HS-27A (cell line): Measurements from ENCODE around the gene G6PC3.
"Not testable (repeated sequence)": the region's sequence is repeated elsewhere in the genome, so short reads cannot be mapped to it uniquely, and the experiment has no call there.

Experiments
- DNase-seq: peaks from one replicate; pipeline ENCODE4 v3.0.0-alpha.2; 2012; ENCODE audit warnings: low read depth, missing footprints

G6PC3 gene

DNA sequence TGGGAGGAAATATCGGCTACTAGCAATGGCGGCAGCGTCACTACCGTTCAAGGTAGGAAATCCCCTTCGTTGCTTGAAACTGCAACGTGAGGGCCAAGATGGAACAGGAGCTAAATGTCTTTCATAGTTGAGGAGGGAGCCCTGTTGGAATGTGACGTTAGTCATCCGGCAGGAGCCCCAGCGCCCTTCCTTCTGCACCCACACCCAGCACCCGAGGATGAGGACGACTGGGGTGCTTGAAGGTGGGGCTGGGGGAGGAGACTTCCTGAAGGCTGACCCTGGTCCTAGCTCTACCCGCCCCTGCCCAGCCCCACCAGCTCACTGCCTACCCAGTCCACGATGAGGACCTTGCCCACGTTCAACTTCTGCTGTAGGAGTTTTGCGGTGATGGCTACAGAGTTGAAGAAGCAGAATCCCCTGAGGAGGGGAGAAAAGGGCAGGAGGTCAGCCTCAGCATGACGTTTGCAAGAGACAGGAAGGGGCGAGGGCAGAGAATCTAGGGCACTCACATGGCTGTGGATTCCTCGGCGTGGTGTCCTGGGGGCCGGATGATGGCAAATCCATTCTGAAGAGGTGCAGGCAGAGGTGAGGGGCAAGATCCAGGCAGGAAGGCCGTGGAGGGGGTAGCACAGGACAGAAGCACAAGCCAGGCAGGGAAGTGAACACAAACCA lies 11.9 kb downstream of the G6PC3 start:
- no peak for DNase-seq

DNA sequence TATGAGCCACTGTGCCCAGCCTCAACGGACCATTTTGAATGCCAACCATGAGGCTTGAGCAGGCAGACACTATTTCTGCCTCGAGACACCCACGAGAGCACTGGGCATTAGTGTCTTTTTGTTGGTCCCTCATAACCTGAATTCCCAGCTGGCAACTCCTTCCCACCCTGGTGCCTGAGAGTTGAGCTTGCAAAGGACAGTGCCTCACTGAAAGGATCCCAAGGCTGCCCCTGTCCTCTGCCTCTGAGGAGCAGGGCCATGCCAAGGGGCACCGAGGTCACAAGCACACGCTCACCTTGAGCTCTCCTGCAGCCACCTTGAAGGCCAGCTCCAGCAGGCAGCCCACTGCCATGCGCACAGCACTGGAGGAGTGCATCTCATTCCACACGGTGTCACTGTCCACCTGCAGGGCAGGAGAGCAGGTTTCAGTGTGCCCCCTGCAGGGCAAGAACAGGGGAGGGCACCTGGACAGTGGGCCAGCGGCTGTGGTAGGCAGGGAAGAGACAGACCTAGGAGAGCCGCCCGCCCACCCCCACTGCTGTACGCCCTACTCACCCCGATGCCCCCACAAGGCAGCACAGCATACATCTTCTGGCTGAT lies 12.8 kb downstream of the G6PC3 start:
- DNase-seq, result no peak

DNA sequence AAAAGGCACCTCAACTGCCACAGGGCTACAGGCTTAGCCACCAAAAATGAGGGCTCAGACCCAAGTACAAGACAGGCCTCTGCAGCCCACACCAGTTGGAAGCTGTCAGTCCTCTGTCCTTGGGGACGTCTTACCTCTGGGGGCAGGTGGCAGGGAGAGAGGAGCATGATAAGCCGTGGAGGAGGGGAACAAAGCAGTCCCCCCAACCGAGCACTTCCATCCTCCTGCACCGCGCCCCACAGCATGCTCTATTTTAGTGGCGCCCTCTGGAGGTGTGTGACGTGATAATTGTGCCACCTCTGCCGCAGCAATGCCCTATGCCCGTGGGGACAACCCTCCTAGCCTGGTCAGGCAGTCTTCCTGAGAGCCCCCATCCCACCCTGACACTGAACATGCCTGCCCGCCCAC lies 13.6 kb downstream of the G6PC3 start:
- no peak for DNase-seq

DNA sequence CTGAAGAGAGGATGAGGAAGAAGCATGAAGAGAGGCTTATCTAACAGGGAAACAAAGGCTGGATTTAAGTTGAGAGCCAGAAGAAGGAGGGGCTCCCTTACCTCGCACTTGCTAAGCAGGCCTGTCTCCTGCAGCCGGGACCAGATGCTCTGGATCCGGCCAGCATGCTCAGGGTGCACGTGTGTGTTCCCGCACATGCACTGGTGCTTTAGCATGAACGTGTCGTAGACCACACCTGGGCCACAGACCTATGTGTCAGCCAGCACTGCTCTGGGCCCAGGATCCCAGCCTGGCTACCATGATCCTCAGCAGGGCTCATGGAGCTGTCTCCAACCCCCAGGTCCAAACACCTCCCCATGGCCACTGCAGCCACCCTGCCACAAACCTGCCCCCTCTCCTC lies 14.4 kb downstream of the G6PC3 start:
- no peak for DNase-seq

DNA sequence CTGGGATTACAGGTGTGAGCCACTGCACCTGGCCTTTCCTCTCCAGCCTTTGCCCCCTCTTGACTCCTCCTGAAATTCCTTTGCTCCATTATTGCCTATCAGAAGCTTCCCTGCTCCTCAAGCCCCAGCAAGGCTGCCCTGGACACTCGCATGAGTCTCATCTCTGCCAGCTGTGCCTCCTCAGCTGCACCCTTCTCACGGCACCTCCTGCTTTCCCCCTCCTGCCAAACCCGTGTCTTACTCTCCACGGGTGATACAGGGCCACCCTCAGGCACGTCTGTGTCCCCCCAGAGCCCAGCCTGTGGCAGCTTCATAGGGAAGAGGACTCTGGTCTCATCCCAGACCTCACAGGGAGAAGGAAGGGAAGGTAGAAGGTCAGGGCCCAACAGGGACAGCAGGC lies 15.4 kb downstream of the G6PC3 start:
- DNase-seq, result no peak

DNA sequence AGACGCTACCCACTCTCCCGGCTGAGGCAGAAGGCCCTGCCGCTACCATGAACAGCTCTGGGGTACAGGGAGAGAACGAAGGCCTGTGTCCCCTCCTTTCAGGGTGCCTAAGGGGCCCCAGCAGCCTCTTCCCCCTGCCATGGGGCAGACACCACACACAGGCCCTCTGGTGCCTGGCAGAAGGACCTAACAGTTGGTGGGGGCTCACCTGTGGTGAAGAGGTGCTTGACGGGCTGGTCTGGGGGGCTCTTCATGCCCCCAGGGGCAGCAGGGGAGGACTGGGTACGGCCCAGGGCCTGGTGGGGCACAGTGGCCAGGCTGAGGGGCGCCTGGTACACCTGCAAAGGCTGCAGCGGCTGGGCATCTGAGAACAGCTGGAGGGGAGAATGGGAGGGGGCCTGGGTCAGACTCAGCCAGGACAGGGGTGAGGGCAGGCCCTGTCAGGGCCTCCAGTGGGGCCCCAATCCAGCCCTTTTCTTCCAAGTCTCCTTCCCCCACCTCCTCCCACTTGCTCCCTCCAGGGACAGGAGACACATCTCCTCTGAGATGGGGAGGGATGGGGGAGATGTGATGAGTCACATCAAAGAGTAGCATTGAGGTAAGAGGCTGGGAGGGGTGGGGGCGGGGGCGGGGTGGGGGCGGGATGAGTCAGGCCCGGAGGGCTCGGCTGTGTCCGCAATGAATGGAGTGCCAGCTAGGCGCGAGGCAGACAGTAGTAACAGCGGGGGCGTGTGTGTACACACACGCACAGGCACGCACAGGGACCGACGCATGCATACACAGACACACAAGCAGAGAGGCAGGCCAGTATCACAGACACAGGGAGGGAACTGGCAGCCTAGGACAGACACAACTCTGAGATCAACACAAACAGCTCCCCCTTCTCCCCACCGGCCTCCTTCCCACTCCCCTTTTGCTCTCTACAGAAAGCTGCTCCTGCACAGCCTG lies 16.1 kb downstream of the G6PC3 start:
- no peak for DNase-seq

DNA sequence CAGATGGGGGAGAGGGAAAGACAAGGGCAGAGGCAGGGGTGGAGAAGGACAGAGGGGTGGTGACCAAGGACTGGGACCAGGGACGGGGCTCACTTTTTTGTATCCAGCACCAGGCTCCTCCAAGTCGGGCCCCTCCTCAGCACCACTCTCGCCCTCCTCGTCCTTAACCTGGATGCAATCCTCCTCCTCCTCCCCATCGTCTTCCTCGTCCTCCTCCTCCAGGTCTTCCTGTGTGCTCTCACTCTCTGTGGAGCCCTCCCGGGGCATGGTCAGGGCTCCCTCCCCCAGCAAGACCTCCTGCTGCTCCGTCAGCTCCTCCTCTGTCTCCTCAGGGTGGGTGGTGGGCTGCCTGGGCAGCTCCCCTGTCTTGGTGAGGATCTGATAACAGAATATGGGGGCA lies 16.8 kb downstream of the G6PC3 start:
- DNase-seq, result no peak

DNA sequence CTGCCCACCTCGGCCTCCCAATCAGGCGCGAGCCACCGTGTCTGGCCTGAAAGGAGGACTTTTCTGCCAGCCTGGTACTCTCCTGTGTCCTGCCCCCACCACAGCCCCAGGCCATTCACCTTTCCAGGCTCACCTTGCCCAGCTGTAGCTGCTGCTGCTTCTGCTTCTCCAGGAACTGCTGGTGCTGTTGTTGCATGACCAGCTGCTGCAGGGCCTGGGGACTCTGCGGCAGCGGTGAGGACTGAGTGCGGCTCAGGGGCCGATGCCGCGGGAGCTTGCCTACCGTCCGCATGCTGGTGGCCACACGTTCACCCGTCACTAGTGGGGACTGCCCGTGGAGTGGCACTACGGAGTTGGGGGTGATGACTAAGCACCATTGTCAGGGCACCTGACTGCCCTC lies 17.7 kb downstream of the G6PC3 start:
- no peak for DNase-seq

DNA sequence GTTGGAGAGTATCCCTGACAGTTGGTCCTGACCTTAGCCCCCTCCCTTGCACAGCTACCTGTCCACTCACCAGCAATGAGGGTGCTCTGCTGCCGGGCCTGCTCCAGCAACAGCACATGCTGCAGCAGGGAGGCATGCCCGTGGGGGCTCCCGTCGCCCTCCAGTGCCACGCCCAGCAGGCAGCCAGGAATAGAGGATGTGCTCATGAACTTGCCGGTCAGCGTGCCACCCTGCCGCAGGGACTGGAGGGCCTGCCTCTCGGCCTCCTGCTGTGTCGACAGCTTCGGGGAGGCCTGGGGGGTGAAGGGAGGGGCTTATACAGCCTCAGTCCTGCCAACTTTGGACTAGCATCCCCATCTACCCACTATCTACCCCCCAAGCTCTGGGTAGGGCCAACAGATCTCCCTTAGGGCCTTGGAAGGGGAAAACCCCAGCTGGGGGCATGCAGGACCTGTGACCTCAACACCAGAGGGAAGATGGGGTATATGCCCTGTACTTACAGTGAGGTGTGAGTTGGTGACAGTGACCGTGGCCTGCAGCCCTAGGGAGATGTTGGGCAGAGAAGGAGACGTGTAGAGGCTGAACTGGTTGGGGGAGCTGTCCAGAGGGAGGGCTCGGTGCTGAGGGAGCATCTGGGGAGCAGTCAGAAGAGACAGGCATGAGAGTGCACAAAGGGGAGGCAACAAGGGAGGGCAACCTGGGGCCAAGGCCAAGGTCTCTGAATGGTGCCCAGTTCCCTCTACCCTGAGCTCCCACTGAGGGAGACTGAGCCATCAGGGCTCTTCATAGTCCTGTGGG lies 20.9 kb downstream of the G6PC3 start:
- no peak for DNase-seq

DNA sequence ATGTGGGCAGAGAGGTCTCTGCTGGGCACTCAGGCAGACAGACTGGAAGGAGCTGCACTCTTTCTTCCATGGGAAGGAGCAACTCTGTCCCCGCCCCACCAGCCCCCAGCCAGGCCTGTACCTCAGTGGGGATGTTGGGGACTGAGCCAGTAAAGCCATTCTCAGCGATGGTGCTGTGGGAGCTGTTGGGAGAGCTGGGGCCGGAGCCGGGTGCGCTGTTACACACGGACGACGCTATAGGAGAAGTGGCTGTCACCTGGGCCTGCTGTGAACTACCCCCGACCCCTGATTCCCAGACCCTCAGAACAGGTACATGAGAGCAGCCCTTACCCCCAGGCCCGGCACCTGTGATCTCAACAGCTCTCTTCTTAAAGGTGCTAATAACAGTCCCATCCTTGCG lies 21.5 kb downstream of the G6PC3 start:
- DNase-seq, result no peak

DNA sequence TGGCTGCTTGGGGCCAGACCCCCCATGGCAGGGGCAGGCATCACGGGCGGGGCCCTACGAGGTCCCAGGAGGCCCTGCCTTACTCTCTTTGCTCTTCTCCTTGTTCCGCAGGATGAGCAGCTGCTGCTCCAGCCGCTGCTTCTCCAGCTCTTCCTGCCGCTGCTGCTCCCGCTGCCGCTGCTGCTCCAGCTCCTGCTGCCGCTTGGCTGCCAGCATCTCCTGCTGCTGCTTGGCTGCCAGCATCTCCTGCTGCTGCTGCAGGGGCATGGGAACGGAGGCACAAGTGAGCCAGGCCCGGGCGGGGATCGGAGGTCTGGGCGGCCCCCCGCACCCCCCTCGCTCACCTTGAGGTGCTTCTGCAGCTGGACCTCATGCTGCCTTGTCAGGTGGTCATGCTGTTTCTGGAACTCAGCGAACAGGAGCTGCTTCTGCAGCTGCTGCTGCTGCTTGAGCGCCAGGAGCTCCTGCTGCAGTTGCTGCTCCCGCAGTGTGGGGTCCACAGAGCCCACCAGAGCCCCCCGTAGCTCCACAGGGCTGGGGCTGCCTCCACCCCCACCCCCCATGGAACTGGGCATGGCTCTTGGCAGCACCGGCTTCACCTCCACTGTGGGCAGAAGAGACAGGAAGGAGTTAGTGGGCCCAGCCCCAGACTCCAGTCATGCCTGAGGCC lies 22.8 kb downstream of the G6PC3 start:
- no peak for DNase-seq

DNA sequence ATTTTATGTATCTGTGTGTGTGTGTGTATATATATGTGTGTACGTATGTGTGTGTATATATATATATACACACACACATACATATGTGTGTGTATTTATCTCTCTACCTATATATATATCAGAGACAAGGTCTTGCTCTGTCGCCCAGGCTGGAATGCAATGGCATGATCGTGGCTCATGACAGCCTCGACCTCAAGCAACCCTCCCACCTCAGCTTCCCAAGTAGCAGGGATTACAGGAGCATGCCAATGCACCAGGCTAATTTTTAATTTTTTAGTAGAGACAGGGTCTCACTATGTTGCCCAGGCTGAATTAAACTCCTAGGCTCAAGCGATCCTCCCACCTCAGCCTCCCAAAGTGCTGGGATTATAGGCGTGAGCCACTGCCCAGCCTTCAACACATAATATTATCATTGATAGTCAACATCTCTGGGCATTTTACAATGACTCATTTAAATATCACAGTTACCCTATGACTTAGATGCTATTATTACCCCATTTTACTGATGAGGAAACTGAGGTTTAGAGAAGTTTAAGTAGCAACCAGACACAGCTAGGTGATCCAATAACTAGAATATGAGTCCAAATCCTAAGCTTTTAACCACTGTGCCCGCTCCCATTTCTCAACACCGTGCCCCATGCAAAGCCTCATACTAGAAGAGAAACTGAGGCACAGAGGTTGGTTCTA lies 24.3 kb downstream of the G6PC3 start:
- no peak for DNase-seq

DNA sequence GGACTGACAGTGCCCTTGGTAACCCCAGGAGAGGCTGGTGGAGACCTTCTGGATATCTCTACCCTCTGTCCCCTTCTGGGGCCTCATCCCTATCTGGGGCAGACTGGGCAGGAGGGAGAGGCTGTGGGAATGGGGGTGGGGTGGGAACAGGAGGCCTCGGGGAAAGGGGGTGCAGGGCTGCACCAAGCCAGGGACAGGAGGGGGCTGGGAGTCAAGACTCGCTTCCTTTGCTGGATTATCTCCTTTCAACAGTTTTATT lies 24.8 kb downstream of the G6PC3 start:
- DNase-seq, result no peak

DNA sequence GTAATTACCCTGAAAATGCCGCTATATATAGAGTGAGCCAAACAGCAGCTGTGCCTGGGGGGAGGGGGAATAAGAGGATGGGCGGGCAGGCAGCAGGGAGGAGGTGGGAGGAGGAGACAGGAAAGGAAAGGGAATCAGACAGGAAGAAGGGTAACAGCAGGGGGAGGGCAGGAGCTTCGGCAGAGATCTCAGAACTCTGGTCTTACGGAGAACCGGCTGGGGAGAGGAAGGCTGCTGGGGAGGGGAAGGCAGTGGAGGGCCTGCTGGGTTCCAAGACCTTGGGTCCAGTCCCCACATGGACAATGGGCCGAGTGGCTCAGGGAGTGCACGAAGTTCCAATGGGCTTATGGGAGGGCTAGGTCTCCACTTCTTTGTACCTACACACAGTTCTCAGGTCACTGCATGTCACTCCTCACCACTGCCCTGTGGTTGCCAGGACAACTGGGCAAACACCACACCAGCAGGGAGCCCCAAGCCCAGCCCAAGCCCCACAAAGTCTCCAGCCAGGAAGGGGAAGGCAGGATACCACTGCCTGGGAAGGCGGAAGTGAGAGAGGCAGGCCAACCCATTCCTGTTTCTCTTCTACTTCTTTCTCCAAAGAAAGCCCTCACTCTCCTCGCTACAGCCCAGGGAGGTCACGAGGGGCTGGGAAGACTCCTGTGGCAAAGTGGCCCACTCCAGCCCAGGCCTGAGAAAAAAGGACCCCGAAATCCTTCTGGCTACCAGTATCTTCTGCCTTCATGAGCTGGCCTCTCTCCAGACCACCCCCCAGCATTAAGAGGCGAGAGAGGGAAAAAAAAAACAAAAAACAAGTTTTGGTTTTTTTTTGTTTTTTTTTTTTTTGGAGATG lies 25.3 kb downstream of the G6PC3 start:
- DNase-seq, result no peak

DNA sequence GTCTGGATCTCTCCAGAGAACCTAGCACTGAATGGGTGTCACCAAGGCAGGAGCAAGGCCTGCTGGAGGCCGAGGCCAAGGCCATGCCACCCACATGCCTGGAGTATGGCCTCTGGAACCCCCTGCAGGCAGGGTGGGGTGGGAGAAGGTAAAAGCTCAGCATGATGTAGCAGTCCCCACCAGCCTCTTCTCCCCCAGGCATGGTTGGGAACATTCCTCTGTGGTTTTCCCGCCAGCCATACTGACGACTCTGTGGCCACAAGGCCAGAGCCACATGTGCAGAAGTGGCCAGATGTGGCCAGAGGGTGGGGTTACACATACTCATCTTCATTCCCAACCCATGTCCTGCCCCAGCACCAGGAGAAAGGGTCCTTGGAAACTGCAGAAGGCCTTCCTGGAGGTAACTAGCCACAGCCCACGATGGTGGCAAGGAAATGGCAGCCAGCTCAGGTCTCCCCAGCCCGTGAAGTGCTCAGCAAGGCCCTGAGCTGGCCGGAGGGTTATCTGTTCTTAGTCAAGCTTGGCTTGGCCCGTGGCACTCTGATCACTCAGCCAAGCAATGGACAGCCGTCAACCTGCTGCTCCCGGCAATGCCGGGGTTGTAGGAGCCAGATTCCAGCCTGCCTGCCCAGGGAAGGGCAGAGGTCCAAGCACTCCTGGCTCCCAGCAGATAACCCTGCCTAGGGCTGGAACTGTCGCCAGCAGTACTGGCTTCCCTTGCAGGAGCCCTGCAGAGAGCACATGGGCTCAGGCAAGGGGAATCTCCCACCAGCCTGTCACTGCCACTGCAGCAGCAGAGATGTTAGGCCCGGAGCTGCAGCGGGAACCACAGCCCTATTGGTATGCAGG lies 26.8 kb downstream of the G6PC3 start:
- DNase-seq, result no peak

DNA sequence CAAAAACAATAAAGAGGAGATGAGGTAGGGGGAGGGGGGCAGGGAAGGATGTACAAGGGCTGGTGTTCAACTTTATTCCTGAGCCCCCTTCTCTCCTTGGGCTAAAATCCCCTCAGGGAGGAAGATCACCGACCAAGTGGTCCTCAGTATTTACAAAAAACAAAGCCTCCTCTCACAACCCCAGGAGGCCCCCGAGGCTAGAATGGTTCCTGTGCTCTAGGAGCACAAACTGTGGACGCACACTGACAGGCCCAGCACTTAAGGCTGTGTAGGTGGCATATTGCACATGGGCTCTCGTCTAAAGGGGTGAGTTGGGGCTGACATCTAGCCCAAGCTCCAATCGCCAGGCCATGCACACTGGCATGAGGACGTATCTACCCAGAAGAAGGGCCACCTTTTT lies 31.3 kb downstream of the G6PC3 start:
- DNase-seq, result not testable (repeated sequence)

DNA sequence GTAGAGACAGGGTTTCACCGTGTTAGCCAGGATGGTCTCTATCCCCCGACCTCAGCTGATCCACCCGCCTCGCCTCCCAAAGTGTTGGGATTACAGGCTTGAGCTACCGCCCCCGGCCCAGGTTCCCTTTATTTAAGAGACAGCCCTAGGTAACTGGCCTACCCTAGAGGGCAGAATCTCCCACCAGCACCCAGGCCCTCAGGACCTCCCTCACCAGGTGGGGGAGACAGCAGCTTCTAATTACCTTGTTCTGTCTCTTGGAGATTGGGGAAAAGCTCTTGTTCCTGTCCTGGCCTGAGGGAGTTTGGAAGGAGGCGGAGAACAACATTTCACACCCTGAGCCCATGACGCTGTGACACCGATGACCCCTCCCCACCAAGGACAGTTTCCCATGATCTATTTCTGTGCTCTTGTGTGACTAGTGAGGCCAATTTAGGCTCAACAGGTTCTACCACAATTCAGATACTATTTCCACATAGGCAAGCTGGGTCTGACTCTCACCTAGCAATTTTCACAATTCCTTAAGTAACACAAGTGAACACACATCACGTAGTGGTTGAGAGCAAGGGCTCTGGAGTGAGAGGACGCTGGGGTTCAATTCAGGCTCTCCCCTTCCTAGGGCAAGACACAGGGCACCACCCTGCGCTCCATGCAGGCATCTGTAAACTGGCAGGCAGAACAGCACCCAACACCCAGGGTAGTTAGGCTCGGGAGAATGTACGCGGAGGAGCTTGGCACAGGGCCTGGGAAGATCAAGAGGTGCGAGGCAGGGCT lies 32.5 kb downstream of the G6PC3 start:
- DNase-seq, result no peak

DNA sequence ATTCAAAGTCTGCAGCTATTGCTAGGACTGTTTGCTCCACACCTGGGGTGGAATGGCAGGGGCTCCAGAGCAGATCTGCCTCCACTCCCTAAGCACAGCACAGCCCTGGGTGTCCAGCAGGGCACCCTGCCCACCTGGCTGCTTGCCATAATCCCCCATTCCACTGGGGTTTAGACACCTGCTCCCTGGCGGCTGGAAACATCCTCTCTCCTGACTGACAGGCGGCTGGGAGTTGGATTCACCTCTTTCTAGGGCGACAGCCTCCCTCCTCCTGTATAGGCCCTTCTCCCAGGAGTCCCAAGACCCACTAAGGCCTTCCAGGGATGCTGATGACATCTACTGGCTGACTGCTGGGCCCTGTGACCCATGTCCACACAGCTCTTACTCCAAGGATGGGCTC lies 34.9 kb downstream of the G6PC3 start:
- DNase-seq, result no peak

DNA sequence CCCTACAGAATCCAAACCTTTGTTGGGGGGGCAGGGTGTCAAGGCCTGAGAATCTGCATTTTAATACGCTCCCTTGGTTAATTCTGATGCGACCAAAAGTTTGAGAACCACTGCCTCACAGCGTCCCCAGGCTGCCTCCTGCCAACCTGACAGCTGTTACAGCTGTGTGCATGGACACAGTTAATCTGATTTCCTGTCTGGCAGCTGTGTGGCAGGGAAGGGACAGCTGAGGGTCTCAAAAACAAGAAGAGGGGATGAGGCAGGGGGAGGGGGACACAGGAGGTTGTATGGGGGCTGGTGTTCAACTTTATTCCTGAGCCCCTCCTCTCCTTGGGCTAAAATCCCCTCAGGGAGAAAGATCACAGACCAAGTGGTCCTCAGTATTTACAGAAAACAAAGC lies 35.4 kb downstream of the G6PC3 start:
- DNase-seq, result no peak
